SHP77 (cell line): ENCODE data around the gene SCAF4.

Source experiments
- DNase-seq, 2 experiments: peaks; one replicate each; lab custom pipeline; 2025; lab: John Stamatoyannopoulos, UW

SCAF4 gene

GRCh38 chr21:31713115-31713514 is 18.8 kb downstream of the SCAF4 start:
- DNase-seq = no peak

- DNase-seq = no peak
Measured at GRCh38 chr21:31711745-31712285, 20.1 kb downstream of the SCAF4 start.

- no peak for DNase-seq
Measured at GRCh38 chr21:31711326-31711725, 20.6 kb downstream of the SCAF4 start.

- no peak for DNase-seq
Measured at GRCh38 chr21:31710586-31710985, 21.3 kb downstream of the SCAF4 start.

GRCh38 chr21:31708541-31708940 is 23.4 kb downstream of the SCAF4 start:
- no peak for DNase-seq

GRCh38 chr21:31707499-31707898 is 24.4 kb downstream of the SCAF4 start:
- DNase-seq = no peak

- DNase-seq = no peak
Measured at GRCh38 chr21:31706562-31706961, 25.4 kb downstream of the SCAF4 start.

GRCh38 chr21:31700040-31700439 is 31.9 kb downstream of the SCAF4 start:
- DNase-seq = no peak

GRCh38 chr21:31698461-31698860 is 33.5 kb downstream of the SCAF4 start:
- no peak for DNase-seq

GRCh38 chr21:31696424-31696823 is 35.5 kb downstream of the SCAF4 start:
- DNase-seq = no peak

- no peak for DNase-seq
Measured at GRCh38 chr21:31693222-31693621, 38.7 kb downstream of the SCAF4 start.

- DNase-seq = no peak
Measured at GRCh38 chr21:31688603-31689368, 43.1 kb downstream of the SCAF4 start.

GRCh38 chr21:31687108-31687507 is 44.8 kb downstream of the SCAF4 start:
- no peak for DNase-seq

GRCh38 chr21:31686272-31686915 is 45.5 kb downstream of the SCAF4 start:
- DNase-seq = no peak

GRCh38 chr21:31684918-31685317 is 47.0 kb downstream of the SCAF4 start:
- DNase-seq = no peak

GRCh38 chr21:31683029-31683428 is 48.9 kb downstream of the SCAF4 start:
- DNase-seq = no peak

GRCh38 chr21:31682620-31683019 is 49.3 kb downstream of the SCAF4 start:
- no peak for DNase-seq

- DNase-seq = no peak
Measured at GRCh38 chr21:31678478-31678877, 53.4 kb downstream of the SCAF4 start.

- DNase-seq = no peak
Measured at GRCh38 chr21:31677047-31677446, 54.9 kb downstream of the SCAF4 start.

GRCh38 chr21:31675960-31676359 is 56.0 kb downstream of the SCAF4 start:
- DNase-seq = no peak

- DNase-seq = no peak
Measured at GRCh38 chr21:31675318-31675717, 56.6 kb downstream of the SCAF4 start.

GRCh38 chr21:31673321-31673912 is 58.5 kb downstream of the SCAF4 start:
- no peak for DNase-seq

GRCh38 chr21:31671931-31672330 is 60.0 kb downstream of the SCAF4 start:
- no peak for DNase-seq
